CD4-positive, alpha-beta T cell (primary cell): Measurements from ENCODE around the gene DNAJC17. TPM values are rescaled to one million over a fixed set of nuclear protein-coding genes. Genes with fewer than 3 reads are reported as not detected.

Experiments
- ATAC-seq: fragments of 200-7000 bp; cut with Tn5 transposase; one replicate; pipeline ENCODE4 v1.10.0; 2022; ENCODE audit warnings: mild to moderate bottlenecking; ENCODE audit not compliant: poor library complexity
- CTCF ChIA-PET: fragments of 350-600 bp; sonication (Branson Sonifier 250); formaldehyde crosslinking; loops from one replicate; lab custom pipeline; 2021; ENCODE audit warnings: antibody characterized with exemption, inconsistent platforms; lab: Charles Lee
- POLR2A ChIA-PET: fragments of 350-600 bp; sonication (Branson Sonifier 250); formaldehyde crosslinking; loops from one replicate; lab custom pipeline; 2021; ENCODE audit warnings: antibody characterized with exemption, inconsistent platforms; lab: Charles Lee
- DNase-seq, 14 experiments: peaks; one replicate each; pipeline ENCODE4 v3.0.0-alpha.2; 2013 to 2020; ENCODE audit warnings: mixed read lengths in 2 of 14
- H3K27ac ChIP-seq, 2 donors: one replicate each; pipeline versions ENCODE4 v1.5.1 to v1.7.0; 2013; ENCODE audit warnings: low read length in 2 of 2, low read depth in 1 of 2, mild to moderate bottlenecking in 1 of 2
- H3K27me3 ChIP-seq, 2 experiments: 1 replicate in 1 of 2; 2 replicates in 1 of 2; pipeline versions ENCODE4 v1.6.1 to v1.7.0; 2013; ENCODE audit warnings: low read length in 2 of 2, control low read depth in 1 of 2, mild to moderate bottlenecking in 1 of 2, moderate library complexity in 1 of 2; ENCODE audit not compliant: insufficient read depth in 2 of 2, control insufficient read depth in 1 of 2
- H3K36me3 ChIP-seq: one replicate; pipeline ENCODE4 v1.6.1; 2013; ENCODE audit warnings: low read length, control low read depth; ENCODE audit not compliant: insufficient read depth
- H3K4me1 ChIP-seq: one replicate; pipeline ENCODE4 v1.6.1; 2013; ENCODE audit warnings: low read length, control low read depth; ENCODE audit not compliant: insufficient read depth
- H3K4me3 ChIP-seq: one replicate; pipeline ENCODE4 v1.5.1; 2013; ENCODE audit warnings: mild to moderate bottlenecking, low read length, moderate library complexity
- H3K9me3 ChIP-seq, 2 experiments: 1 replicate in 1 of 2; 2 replicates in 1 of 2; pipeline versions ENCODE4 v1.6.1 to v1.7.0; 2013; ENCODE audit warnings: low read length in 2 of 2, mild to moderate bottlenecking in 2 of 2, control low read depth in 1 of 2, moderate library complexity in 1 of 2; ENCODE audit not compliant: control insufficient read depth in 1 of 2, insufficient read depth in 1 of 2
- H3K27ac Mint-ChIP-seq: one replicate; pipeline ENCODE4 v1.8.0; 2020; ENCODE audit warnings: mixed read lengths
- H3K27me3 Mint-ChIP-seq: one replicate; pipeline ENCODE4 v1.8.0; 2021; ENCODE audit warnings: mixed read lengths
- H3K36me3 Mint-ChIP-seq: one replicate; pipeline ENCODE4 v1.8.0; 2021; ENCODE audit warnings: low read depth, mixed read lengths
- H3K4me1 Mint-ChIP-seq: one replicate; pipeline ENCODE4 v1.8.0; 2021; ENCODE audit warnings: low read depth, mixed read lengths
- H3K4me3 Mint-ChIP-seq: one replicate; pipeline ENCODE4 v1.8.0; 2020; ENCODE audit warnings: mild to moderate bottlenecking, mixed read lengths
- H3K9me3 Mint-ChIP-seq: one replicate; pipeline ENCODE4 v1.8.0; 2020; ENCODE audit warnings: mixed read lengths
- intact Hi-C, 2 experiments: fragments of 100-400 bp; cut with DNase I in 1 of 2; cut with micrococcal nuclease in 1 of 2; formaldehyde crosslinking; loops; one replicate each; pipeline versions ENCODE4 v1.15.1 to v1.9.0; 2023 to 2025; cut with DNase I, micrococcal nuclease
- total RNA-seq, 174 experiments: library from RNA in 2 of 174; stranded (reverse) in 2 of 174; gene quantifications; one replicate each; pipeline ENCODE4 v1.2.3 and lab custom pipeline; 2021 to 2026
- TF ChIP-seq, protein P1 (sequence below): fragments of 200-600 bp; IDR thresholded peaks from one replicate; pipeline ENCODE4 v1.8.0; 2022; ENCODE audit warnings: antibody characterized with exemption, mild to moderate bottlenecking

The DNAJC17 gene
- total RNA-seq, 2 experiments from 2014 or later, result 14.4 to 17.9 TPM

DNA sequence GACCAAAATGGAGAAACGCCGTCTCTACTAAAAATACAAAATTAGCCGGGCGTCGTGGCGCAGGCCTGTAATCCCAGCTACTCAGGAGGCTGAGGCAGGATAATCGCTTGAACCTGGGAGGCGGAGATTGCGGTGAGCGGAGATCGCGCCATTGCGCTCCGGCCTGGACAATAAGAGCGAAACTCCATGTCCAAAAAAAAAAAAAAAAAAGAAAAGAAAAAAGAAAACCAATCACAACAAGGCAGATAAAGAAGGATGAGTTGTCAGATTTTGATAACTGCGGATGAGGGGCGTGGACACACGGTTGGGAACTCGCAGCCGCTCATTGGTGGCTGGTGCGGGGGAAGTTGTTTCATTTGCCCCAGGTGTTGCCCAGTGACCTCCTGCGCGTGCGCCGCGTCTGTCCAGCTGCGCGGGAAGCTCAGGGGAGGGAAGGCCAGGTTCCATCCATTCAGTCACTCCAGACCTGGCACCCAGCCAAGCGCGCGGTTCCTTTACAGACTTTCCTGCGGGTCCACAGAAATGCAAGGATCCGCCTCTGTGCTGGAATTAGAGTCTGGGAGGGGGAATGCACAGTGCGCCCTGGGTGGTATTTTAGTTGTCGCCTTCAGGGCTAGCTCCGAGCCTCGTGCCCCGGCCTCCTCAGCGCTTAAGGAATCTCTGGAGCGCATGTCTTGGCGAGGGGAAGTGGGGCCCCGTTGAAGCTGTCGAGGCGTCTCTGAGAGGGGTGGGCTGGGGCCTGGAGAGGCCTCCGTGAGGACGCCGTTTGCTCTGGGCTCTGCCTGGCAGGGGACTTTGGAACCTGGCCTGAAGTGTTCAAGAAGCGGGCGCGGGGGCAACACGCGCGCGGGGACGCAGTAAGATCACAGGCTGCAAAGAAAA is 44.1 kb downstream of the DNAJC17 start:
- POLR2A ChIA-PET, result interaction anchor here (1.6 to 2.7 kb wide), 6 partner anchors 19 to 194 kb away, joined by 4 to 25 read pairs (median 6); partner anchors contain the start of genes RAD51, RPUSD2 and VPS18

DNA sequence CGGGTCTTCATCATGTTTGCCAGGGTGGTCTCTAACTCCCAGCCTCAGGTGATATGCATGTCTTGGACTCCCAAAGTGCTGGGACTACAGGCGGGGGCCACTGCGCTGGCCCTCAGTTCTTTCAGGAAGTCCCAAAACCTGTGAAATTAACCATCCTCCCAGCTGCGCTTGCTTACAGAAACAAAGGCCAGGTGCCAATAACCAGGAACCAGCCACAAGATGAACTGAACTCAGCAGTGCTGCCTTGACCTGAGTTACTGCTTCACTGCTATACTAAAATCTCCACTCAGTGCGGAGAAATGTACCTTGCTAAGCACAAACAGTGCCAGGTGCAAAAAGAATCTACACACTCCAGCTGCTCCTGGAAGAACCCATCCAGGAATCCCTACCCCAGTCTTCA is 47.3 kb downstream of the DNAJC17 start:
- Histone ChIP-seq H3K4me1 (peaks cover 30% of the 10 kb centered on the region), H3K27ac (no peak overlapping the region), H3K36me3 (no peaks in the 10 kb centered on the region), H3K4me3 (no peak overlapping the region), H3K27me3 (no peaks in the 10 kb centered on the region), H3K9me3 (no peaks in the 10 kb centered on the region)
- DNase-seq (no peak), ATAC-seq (no peak)
- Mint-ChIP-seq H3K4me3 (peak overlapping the region; percentile 38), H3K36me3 (no peaks in the 10 kb centered on the region), H3K27ac (no peak overlapping the region), H3K9me3 (no peaks in the 10 kb centered on the region), H3K27me3 (no peaks in the 10 kb centered on the region), H3K4me1 (peaks cover 24% of the 10 kb centered on the region)
- TF ChIP-seq, protein P1, sequence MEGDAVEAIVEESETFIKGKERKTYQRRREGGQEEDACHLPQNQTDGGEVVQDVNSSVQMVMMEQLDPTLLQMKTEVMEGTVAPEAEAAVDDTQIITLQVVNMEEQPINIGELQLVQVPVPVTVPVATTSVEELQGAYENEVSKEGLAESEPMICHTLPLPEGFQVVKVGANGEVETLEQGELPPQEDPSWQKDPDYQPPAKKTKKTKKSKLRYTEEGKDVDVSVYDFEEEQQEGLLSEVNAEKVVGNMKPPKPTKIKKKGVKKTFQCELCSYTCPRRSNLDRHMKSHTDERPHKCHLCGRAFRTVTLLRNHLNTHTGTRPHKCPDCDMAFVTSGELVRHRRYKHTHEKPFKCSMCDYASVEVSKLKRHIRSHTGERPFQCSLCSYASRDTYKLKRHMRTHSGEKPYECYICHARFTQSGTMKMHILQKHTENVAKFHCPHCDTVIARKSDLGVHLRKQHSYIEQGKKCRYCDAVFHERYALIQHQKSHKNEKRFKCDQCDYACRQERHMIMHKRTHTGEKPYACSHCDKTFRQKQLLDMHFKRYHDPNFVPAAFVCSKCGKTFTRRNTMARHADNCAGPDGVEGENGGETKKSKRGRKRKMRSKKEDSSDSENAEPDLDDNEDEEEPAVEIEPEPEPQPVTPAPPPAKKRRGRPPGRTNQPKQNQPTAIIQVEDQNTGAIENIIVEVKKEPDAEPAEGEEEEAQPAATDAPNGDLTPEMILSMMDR, result no peak
- intact Hi-C loops, result loop anchor here in 1 of 2 experiments (5.0 to 10.0 kb wide), 4 partner anchors 132 to 525 kb away; partner anchors contain the start of genes INO80, KNL1 and VPS18
- ChIA-PET POLR2A (no interaction called here), CTCF (interaction anchor here (1.6 kb wide), 1 partner anchor 16 kb away, joined by 3 read pairs; no protein-coding TSS in a partner anchor)

More for the DNA sequence above, 44.1 kb downstream of the DNAJC17 start:
- no peaks in the 10 kb centered on the region for H3K27me3 ChIP-seq
- intact Hi-C loops, result loop anchor here in 1 of 2 experiments (5.0 to 10.0 kb wide), 2 partner anchors 171 to 352 kb away; partner anchors contain the start of genes INO80 and KNL1
- Mint-ChIP-seq H3K4me1 (peaks cover 22% of the 10 kb centered on the region), H3K36me3 (peaks cover 8% of the 10 kb centered on the region), H3K27ac (peak overlapping the region; percentile 90), H3K9me3 (no peaks in the 10 kb centered on the region), H3K27me3 (no peaks in the 10 kb centered on the region), H3K4me3 (peak overlapping the region; percentile 89)
- peaks cover 32% of the 10 kb centered on the region for H3K4me1 ChIP-seq
- H3K27ac ChIP-seq, result peak overlapping the region; percentile 60 to 71
- peak; percentile 4 for ATAC-seq
- peak in 8 of 14 experiments; percentile 20 to 63 (median 46) for DNase-seq
- peaks cover 12% of the 10 kb centered on the region for H3K36me3 ChIP-seq
- CTCF ChIA-PET, result interaction anchor here (0.7 to 2.9 kb wide), 5 partner anchors 19 to 309 kb away, joined by 3 to 13 read pairs (median 5); partner anchors contain the start of gene RAD51
- TF ChIP-seq, protein P1, result no peak
- no peaks in the 10 kb centered on the region for H3K9me3 ChIP-seq
- H3K4me3 ChIP-seq, result peak overlapping the region; percentile 98

DNA sequence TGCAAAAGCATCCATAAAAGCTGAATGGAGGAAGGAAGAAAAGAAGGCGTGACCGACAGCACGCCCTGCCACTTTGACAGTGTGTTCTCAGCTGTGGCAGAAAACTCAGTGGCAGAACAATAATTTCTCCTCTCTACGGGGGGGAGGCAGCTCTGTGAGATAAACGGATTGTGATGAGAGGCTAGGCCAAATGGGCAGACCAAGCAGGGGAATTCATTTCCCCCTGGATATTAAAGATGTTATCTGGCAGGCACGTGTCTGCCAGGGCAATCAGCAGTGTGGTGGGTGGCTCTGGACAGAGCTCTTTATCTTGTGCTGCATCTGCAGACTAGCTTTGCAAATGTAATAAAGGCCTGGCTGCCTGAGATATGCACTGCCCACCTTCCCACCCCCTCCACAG is 50.3 kb downstream of the DNAJC17 start:
- peaks cover 29% of the 10 kb centered on the region for H3K4me1 ChIP-seq
- ATAC-seq (no peak), DNase-seq (no peak)
- peaks cover 30% of the 10 kb centered on the region for H3K4me1 Mint-ChIP-seq
- H3K27ac ChIP-seq, result no peak overlapping the region
- H3K27me3 ChIP-seq, result no peaks in the 10 kb centered on the region
- H3K36me3 Mint-ChIP-seq, result peaks cover 18% of the 10 kb centered on the region
- H3K36me3 ChIP-seq, result peaks cover 10% of the 10 kb centered on the region
- H3K27ac Mint-ChIP-seq, result peak overlapping the region; percentile 30
- no peaks in the 10 kb centered on the region for H3K9me3 Mint-ChIP-seq
- TF ChIP-seq, protein P1, result no peak
- H3K4me3 Mint-ChIP-seq, result peak overlapping the region; percentile 80
- H3K27me3 Mint-ChIP-seq, result no peaks in the 10 kb centered on the region
- no peak overlapping the region for H3K4me3 ChIP-seq
- ChIA-PET POLR2A (interaction anchor here (0.8 to 1.2 kb wide), 3 partner anchors 50 to 315 kb away, joined by 3 to 4 read pairs (median 3); partner anchors contain the start of genes DNAJC17, RAD51 and ZFYVE19), CTCF (interaction anchor here (0.9 to 1.4 kb wide), 2 partner anchors 12 to 13 kb away, joined by 3 read pairs; partner anchors contain the start of gene C15orf62)
- intact Hi-C loops, result loop anchor here in 1 of 2 experiments (5.0 to 10.0 kb wide), 2 partner anchors 135 to 528 kb away; partner anchors contain the start of gene VPS18
- H3K9me3 ChIP-seq, result no peaks in the 10 kb centered on the region
